ENCODE measurements around the gene SLC22A24. TPM values are rescaled to one million over a fixed set of nuclear protein-coding genes. Genes with fewer than 3 reads are reported as not detected.

The SLC22A24 gene
- polyA plus RNA-seq, 1 of the 3 experiments (the other 2 are of a cell fraction), result not detected

- TF ChIP-seq PBX3 (IDR thresholded peaks at IDR 0.05) (no peak), RCOR1 (IDR thresholded peaks at IDR 0.05; ENCODE audit: low read length) (no peak)
These were observed 36.5 kb upstream of the SLC22A24 start (continued) for GRCh38 chr11:63180536-63180935.

GRCh38 chr11:63179432-63180041, 35.5 kb upstream of the SLC22A24 start:
- Histone ChIP-seq H3K36me3 (replicated peaks in 1 of 2; ENCODE audit: control insufficient read depth in 1 of 2, insufficient read depth in 2 of 2, low read length in 1 of 2) (no peaks in the 10 kb centered on the region), H4K20me1 (ENCODE audit: insufficient read depth) (no peaks in the 10 kb centered on the region), H3K79me2 (ENCODE audit: insufficient read depth) (no peaks in the 10 kb centered on the region), H3K9ac (no peak overlapping the region), H3K4me3 (ENCODE audit: low read depth in 2 of 2, low read length in 1 of 2) (no peak overlapping the region), H3K27me3 (ENCODE audit: insufficient read depth) (no peaks in the 10 kb centered on the region), H3K4me2 (no peak overlapping the region), H3K27ac (ENCODE audit: low read depth in 2 of 2, low read length in 1 of 2) (no peak overlapping the region), H3K4me1 (ENCODE audit: control insufficient read depth in 1 of 2, insufficient read depth in 2 of 2, low read depth in 1 of 2, low read length in 1 of 2) (peaks cover 0 to 11% of the 10 kb centered on the region in 2 experiments; a peak in 1 of 4 replicates), H3K9me3 (no peaks in the 10 kb centered on the region), H3K9me2 (no peaks in the 10 kb centered on the region), H3F3A (replicated peaks; ENCODE audit: insufficient read depth) (no peaks in the 10 kb centered on the region), H2AFZ (ENCODE audit: low read depth) (no peak overlapping the region)
- CTCF ChIA-PET, result interaction anchor here (0.6 to 2.1 kb wide), 2 partner anchors 41 to 144 kb away, joined by 3 to 7 read pairs; no protein-coding TSS in a partner anchor
- POLR2A ChIA-PET, result no interaction called here
- DNase-seq, result no peak
- no peak for TF ChIP-seq RFX5 (IDR thresholded peaks at IDR 0.05; ENCODE audit: low read length)
- no peak for TF ChIP-seq RXRA (IDR thresholded peaks at IDR 0.05; ENCODE audit: borderline replicate concordance, low read depth)
- TF ChIP-seq MAX (IDR thresholded peaks at IDR 0.05; ENCODE audit: low read depth), result no peak
- TF ChIP-seq FOSL2 (IDR thresholded peaks at IDR 0.05; ENCODE audit: borderline replicate concordance, low read depth), result no peak
- no peak for TF ChIP-seq GATA2 (CRISPR knock-in tag; IDR thresholded peaks at IDR 0.05)
- no peak for TF ChIP-seq ZBTB33 (IDR thresholded peaks at IDR 0.05; ENCODE audit: borderline replicate concordance, low read depth)
- TF ChIP-seq MXI1 (IDR thresholded peaks at IDR 0.05; ENCODE audit: low read depth, low read length), result no peak
- TF ChIP-seq IRF3 (IDR thresholded peaks at IDR 0.05; ENCODE audit: low read depth, low read length), result no peak
- no peak for TF ChIP-seq USF1 (IDR thresholded peaks at IDR 0.05; ENCODE audit: borderline replicate concordance, low read depth)
- TF ChIP-seq USF2 (IDR thresholded peaks at IDR 0.05; ENCODE audit: borderline replicate concordance, low read depth, low read length), result no peak
- no peak for TF ChIP-seq TAF1 (IDR thresholded peaks at IDR 0.05; ENCODE audit: borderline replicate concordance, low read depth, low read length)
- no peak for TF ChIP-seq RAD21 (IDR thresholded peaks at IDR 0.05; ENCODE audit: low read length)
- no peak for TF ChIP-seq YY1 (IDR thresholded peaks at IDR 0.05; ENCODE audit: low read depth)
- no peak for TF ChIP-seq POLR2AphosphoS5 (IDR thresholded peaks at IDR 0.05; ENCODE audit: low read depth, low read length)
- TF ChIP-seq MEF2A (IDR thresholded peaks at IDR 0.05; ENCODE audit: borderline replicate concordance, low read depth), result no peak
- no peak for TF ChIP-seq TCF12 (IDR thresholded peaks at IDR 0.05)
- 0% methylated on average over 1 of the region's 1 CpG for WGBS (ENCODE audit: low lambda C conversion rate)

Data from SK-N-SH (cell line).